H4 (cell line): ENCODE results near the gene XK. TPM values are rescaled to one million over a fixed set of nuclear protein-coding genes. Genes with fewer than 3 reads are reported as not detected.
"Not testable (repeated sequence)": the region's sequence is repeated elsewhere in the genome, so short reads cannot be mapped to it uniquely, and the experiment has no call there.

Experiments used
- DNase-seq: peaks from one replicate; pipeline ENCODE4 v3.0.0-alpha.2; 2015; ENCODE audit warnings: low spot score
- total RNA-seq: library from RNA; depleted of rRNA; stranded (reverse); fragments of >200 nt; shearing (Covaris generic); gene quantifications from 2 replicates; pipeline ENCODE4 v1.2.3, GENCODE V29; 2014; rRNA removed

XK gene
- total RNA-seq, 1 experiment from 2014 or later: 2.3 TPM

DNA sequence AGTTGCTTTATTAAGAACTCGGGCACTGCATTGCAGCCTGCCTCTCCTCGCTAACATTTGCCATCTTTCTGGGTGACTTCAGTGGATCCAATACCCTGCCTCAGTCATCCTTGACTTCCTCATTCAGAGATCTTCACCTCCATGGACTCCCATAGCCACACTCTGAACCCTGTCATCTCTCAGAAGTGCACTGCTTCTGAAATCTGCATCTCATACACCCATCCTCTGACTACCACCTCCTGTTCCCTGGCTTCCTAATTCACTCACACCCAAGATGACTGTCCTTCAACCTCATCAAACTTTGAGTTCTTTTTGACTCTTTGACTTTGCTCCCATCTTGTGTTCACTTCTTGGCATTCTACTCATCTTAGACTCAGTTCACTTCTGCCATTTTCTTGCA lies 68.9 kb downstream of the XK start:
- DNase-seq: no peak

DNA sequence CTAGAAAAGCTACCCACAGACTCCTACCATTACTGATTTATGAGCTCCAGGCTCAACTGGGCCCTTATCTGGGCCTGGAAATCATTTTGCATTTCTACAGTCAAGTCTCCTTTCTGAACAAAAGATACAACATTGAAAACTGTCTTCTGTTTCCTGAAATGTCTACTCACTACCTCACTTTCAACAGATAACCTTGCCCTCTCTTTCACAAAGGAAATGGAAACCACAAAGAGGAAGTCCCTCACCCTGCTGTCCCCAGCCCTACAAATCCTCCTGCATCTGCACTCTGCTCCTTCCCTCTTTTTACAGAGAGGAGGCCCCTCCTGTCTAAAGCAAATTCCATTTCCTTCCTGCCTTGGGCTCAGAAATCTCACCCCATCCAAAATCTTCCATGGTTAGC lies 69.4 kb downstream of the XK start:
- no peak for DNase-seq

DNA sequence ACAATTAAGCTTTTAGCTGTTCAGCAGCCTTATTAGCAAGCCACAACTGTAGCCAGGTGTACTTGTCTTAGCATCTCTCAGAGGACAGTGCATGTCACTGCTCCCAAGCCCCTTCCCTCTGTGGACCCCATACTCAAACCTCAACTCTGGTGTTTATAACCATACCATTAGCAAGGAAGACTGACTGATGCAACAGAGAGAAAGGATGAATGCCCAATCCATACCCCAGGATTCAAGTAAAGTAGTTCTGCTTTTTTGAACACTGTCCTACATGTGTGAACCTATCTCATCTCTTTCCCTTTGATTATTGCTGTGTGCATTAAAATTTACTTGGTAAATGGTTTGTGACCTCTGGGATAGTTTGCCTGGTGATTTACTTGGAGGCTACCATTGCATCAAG lies 71.5 kb downstream of the XK start:
- no peak for DNase-seq

DNA sequence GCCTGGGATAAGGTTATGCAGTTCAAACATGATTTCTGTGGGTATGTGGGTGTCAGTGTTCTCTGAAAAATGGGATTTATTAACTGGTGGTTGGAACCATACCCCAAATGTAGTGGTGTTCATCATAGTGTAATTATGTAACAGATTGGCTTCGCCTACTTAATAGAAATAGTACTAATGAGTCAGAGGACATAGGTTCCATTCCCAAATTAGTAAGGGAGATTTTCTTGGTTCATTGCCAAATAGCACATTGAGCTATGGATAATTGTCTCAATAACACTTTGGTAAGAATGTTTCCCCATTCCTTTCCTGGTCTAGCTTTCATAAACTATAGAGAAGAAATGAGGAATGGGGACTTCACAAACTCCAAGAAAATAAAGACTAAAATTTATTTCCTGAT lies 73.8 kb downstream of the XK start:
- no peak for DNase-seq

DNA sequence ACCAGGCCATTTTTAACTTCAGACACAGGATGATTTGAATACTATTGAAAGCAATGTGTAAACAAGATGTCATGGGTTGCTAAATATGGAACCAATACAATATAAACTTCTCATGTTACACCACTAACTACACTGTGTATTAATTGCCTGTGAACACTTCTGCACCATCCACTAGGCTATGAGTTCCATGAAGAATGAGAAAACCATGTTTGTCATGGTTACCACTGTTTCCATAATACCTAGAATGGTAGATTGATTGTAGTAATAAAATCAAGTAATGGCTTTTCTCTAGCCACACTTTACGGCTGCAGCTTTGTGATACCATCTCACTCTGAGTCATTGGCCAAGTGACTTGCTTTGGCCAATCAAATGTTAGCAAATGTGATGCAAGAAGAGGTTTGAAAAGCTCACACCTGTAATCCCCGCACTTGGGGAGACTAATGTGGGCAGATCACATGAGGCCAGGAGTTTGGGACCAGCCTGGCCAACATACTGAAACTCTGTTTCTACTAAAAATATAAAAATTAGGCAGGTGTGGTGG lies 74.4 kb downstream of the XK start:
- DNase-seq: no peak

DNA sequence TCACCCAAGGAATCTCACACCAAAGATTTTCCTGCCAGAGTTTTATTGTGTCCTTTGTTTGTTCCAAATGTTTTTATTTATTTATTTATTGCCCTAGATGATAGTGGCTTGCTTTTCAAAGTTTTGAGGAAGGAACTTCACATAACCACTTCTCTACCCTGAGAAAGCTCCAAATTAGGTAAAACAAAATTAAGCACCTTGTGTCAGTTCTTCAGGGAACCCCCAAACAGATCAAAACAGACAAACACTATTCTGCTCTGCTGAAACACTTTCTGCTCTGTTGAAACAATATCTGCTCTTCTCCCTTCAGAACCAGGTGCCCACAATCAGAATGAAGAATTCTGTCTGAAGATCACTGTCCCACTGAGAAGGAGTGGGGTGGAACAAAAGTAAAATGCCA lies 77.8 kb downstream of the XK start:
- no peak for DNase-seq

DNA sequence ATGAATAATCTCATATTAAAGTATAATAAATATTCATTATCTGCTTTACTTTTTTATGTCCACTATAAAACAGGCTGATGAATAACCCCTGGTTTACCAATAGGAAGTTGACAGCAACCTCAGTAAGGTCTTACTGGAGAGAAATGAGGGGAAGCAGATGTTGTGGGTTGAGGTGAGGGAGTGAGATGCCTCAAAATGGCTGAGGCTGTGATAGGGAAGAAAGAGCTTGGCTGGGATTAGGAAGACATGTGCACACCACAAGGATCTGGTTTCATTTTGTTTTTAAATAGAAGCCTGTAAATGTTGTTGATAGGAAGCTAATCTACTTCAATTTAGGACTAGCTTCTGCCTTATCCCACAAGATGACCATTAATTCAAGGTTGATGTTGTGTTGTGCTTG lies 79.9 kb downstream of the XK start:
- no peak for DNase-seq

DNA sequence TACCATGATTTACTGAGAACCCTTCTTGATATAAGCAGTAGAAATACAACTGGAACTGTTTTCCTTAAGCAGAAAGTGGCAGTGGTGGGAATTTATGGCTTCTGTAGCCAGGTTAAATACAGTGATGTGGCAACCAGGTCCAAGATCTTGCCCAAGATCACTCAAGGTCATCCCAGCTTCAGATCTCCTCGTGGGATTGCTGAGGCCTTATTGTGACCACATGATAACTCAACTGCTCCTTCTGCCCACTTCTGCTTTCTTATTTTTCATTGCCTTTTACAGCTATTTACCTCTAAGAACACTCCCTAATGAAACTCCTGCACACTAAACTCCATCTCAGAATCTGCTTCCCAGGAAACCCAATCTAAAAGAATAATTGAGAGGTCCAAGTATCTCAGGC lies 81.8 kb downstream of the XK start:
- no peak for DNase-seq

DNA sequence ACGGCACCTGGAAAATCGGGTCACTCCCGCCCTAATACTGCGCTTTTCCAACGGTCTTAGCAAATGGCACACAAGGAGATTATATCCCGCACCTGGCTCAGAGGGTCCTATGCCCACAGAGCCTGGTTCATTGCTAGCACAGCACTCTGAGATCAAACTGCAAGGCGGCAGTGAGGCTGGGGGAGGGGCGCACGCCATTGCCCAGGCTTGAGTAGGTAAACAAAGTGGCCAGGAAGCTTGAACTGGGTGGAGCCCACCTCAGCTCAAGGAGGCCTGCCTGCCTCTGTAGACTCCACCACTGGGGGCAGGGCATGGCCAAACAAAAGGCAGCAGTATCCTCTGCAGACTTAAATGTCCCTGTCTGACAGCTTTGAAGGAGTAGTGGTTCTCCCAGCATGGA lies 83.3 kb downstream of the XK start:
- DNase-seq: not testable (repeated sequence)

DNA sequence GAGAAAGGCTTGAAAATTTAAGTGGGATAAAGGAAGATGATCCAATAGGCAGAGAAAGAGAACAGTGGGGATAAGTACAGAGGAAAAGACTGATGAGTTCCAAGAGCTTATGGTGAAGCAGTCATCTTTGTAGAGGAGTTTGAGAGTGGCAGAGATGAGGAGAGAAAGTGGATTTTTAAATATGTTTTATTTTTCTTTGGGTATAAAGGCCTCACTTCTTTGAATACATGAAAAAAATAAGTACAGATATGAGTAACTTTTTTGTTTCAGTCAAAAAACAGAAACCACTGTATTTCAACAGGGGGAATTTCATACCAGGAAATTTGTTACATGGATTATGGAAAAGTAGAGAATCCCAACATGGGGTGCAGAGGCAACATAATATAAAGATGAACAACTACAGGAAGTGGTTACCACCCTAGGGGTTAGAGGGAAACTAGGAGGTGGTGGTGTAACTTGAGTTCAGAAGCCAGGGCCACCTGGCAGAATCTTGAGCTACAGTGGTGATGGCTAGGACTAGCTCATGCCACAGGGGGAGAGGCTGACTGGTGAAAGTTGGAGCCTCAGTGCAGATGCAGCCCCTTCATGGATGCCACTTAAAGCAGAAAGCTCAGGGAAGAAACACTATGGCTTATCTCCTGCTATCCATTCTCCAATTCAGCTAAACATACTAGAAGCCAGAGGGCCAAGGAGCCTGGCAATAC lies 90.8 kb downstream of the XK start:
- no peak for DNase-seq

DNA sequence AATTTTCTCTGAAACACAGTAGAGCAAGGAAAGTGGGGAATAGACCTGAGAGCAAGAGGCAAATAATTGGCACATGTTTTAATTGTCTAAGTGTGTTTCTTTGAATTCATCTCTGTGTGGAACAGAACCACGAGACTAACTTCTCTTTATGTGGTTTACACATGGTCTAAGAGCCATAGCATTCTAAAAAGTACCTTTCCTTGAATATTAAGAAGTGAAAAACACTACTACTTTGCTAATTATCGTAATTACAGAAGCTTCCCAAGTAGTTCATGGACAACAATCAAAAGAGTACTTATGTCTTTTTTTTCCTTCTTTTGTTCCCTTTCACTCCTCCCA lies 91.4 kb downstream of the XK start:
- no peak for DNase-seq

DNA sequence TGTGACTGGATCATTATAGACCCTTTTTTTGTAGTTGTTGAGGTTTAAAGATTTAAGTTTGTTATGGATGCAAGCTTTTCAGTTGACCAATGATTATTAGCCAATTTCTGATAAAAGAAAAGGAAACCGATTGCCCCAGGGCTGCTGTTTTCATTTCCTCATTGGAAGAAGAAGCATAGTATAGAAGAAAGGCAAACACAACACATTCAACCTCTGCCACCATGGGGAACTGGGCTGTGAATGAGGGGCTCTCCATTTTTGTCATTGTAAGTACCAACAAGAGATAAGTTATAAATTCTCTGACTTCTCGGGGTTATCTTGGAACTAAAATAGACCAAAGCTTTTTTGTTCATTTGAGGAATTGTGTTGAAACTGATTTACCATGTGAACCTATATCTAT lies 94.3 kb downstream of the XK start, which contains the start of gene CYBB:
Gene CYBB, plus strand, starts transcription at position 203 of the 400 bp plus-strand sequence. Its CDS starts 19 bp downstream, at position 222.
- DNase-seq: no peak

DNA sequence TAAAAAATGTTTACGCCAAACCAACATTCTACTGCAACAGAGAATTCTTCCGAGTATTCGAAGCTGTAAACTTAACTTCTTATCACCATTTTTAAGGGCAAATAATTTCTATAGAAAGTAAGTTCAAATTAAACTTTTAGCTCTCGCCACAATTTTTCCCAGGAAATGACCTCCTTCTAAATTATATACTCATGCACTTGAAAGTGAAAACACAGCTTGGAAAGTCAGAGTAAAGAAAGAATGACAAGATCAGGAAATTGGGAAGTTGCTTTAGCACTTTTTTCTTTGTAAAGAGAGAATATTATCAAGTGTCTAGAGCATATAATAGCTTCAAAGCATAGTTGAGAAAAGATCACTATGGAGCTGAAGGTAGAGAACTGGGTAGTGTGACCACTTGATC lies 95.5 kb downstream of the XK start:
- DNase-seq: no peak

Other genes starting within 250 kb of the XK start
- 0.25 and 1.0 TPM in 2 replicates for gene LANCL3, start 114.1 kb upstream of the XK start, total RNA-seq
- 0.02 and 0.23 TPM in 2 replicates for gene CYBB, start 94.3 kb downstream of the XK start, total RNA-seq
- gene DYNLT3, start 161.8 kb downstream of the XK start, total RNA-seq: 35.0 and 43.4 TPM in 2 replicates